ENCODE data around the gene TSPAN10.

The TSPAN10 gene

DNA sequence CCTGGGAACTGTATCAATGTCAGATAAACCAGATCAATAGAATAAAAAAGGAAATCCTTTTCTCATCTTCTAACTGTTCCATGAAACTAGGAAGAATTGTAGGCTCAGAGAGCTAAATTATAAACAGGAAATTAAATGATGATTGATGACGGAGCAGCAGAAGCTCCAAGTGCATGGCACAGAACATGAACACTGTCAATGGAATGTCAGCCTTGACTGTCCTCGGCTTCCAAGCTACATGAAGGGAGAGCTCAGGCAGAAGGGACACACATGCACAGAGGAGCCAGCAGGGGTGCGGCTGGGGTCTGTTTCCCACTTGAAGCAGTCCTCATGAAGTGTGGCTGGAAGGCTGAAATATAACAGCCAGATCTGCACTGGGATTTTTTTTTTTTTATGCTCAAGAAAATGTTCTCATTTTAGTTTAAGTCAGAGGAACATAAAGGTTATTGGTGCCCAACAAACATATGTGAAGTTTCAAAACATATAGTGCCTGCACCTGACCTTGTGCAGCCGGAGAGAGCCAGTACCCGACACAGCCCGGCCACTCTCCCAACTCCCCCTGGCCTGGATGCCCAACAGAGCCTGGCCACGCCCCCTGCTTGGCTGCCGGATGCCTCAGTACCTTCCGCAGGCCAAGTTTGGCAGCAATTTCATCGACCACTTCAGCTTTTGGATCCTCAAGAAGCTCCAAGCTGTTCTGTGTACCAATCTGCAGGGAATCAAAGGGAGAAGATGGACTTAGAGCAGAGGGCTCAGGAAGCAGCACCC is 37.1 kb upstream of the TSPAN10 start:
- Histone ChIP-seq H3K27me3 (replicated peaks) (no peaks in the 10 kb centered on the region), H3K4me3 (ENCODE audit: low read depth, low read length) (no peak overlapping the region), H3K36me3 (replicated peaks) (peaks cover 59% of the 10 kb centered on the region), H3K27ac (peak overlapping the region; percentile 84)
- in situ Hi-C loops (cut with HindIII; ENCODE audit: low pct_ligation_motif_present, low sequenced_read_pairs) = no loop called here
- DNase-seq = peak; percentile 74
- TF ChIP-seq, protein P1, sequence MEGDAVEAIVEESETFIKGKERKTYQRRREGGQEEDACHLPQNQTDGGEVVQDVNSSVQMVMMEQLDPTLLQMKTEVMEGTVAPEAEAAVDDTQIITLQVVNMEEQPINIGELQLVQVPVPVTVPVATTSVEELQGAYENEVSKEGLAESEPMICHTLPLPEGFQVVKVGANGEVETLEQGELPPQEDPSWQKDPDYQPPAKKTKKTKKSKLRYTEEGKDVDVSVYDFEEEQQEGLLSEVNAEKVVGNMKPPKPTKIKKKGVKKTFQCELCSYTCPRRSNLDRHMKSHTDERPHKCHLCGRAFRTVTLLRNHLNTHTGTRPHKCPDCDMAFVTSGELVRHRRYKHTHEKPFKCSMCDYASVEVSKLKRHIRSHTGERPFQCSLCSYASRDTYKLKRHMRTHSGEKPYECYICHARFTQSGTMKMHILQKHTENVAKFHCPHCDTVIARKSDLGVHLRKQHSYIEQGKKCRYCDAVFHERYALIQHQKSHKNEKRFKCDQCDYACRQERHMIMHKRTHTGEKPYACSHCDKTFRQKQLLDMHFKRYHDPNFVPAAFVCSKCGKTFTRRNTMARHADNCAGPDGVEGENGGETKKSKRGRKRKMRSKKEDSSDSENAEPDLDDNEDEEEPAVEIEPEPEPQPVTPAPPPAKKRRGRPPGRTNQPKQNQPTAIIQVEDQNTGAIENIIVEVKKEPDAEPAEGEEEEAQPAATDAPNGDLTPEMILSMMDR (IDR thresholded peaks at IDR 0.05; ENCODE audit: low read depth, low read length, missing control alignments) = peak; percentile 17

- DNase-seq = peak; percentile 81
- TF ChIP-seq, protein P1 (IDR thresholded peaks at IDR 0.05; ENCODE audit: low read depth, low read length, missing control alignments) = peak; percentile 78
- no peak overlapping the region for H3K27ac ChIP-seq
- in situ Hi-C loops (cut with HindIII; ENCODE audit: low pct_ligation_motif_present, low sequenced_read_pairs) = no loop called here
- H3K36me3 ChIP-seq (replicated peaks) = peaks cover 59% of the 10 kb centered on the region
- H3K27me3 ChIP-seq (replicated peaks) = no peaks in the 10 kb centered on the region
- H3K4me3 ChIP-seq (ENCODE audit: low read depth, low read length) = no peak overlapping the region
Measured at GRCh38 chr17:81601525-81602120, 35.4 kb upstream of the TSPAN10 start.

- Histone ChIP-seq H3K27me3 (replicated peaks) (no peaks in the 10 kb centered on the region), H3K36me3 (replicated peaks) (peaks cover 66% of the 10 kb centered on the region), H3K27ac (no peak overlapping the region), H3K4me3 (ENCODE audit: low read depth, low read length) (no peak overlapping the region)
- in situ Hi-C loops (cut with HindIII; ENCODE audit: low pct_ligation_motif_present, low sequenced_read_pairs) = no loop called here
- TF ChIP-seq, protein P1 (IDR thresholded peaks at IDR 0.05; ENCODE audit: low read depth, low read length, missing control alignments) = no peak
- no peak for DNase-seq
Measured at GRCh38 chr17:81603846-81604610, 33.0 kb upstream of the TSPAN10 start.

DNA sequence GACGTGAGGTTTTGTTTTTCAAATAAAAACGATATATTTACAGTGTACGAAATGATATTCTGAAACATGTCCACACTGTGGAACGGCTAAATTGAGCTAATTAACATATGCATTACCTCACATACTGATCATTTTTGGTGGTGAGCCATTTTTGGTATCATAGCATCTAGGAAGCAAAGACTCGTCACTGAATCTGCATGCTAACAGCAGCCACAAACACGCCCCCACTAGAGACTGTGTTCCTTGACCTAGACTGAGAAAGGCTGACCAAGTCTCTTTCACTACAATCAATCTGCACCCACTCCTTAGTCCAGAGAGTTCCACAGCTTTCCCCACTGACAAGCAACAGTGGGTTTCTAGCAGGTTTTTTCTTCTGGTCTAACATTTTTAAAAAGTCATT is 29.6 kb upstream of the TSPAN10 start:
- in situ Hi-C loops (cut with HindIII; ENCODE audit: low pct_ligation_motif_present, low sequenced_read_pairs) = no loop called here
- Histone ChIP-seq H3K27ac (peak overlapping the region; percentile 23), H3K27me3 (replicated peaks) (no peaks in the 10 kb centered on the region), H3K4me3 (ENCODE audit: low read depth, low read length) (no peak overlapping the region), H3K36me3 (replicated peaks) (peaks cover 70% of the 10 kb centered on the region)
- TF ChIP-seq, protein P1 (IDR thresholded peaks at IDR 0.05; ENCODE audit: low read depth, low read length, missing control alignments) = no peak
- DNase-seq = peak; percentile 14

DNA sequence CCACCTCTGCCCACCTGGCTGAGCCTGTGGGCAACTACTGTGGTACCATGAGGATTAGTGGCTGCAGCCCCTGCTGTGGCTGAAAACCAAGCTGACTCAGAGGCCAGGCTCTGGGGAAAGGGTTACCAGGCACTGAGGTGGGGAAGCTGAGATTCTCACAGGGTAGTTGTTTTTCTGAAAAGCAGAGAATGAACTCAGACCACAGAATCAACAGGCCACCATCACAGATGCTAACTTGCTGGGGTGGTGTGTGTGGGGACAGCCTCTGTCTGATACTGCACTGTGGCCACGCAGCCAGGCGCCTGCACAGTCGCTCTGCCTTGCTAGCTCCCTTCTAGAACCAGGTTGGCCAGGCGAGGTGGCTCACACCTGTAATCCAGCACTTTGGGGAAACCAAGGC is 28.9 kb upstream of the TSPAN10 start:
- peak; percentile 35 for DNase-seq
- no peaks in the 10 kb centered on the region for H3K27me3 ChIP-seq (replicated peaks)
- in situ Hi-C loops (cut with HindIII; ENCODE audit: low pct_ligation_motif_present, low sequenced_read_pairs) = no loop called here
- H3K27ac ChIP-seq = peak overlapping the region; percentile 35
- H3K4me3 ChIP-seq (ENCODE audit: low read depth, low read length) = no peak overlapping the region
- TF ChIP-seq, protein P1 (IDR thresholded peaks at IDR 0.05; ENCODE audit: low read depth, low read length, missing control alignments) = no peak
- peaks cover 72% of the 10 kb centered on the region for H3K36me3 ChIP-seq (replicated peaks)
